GM21786 (cell line): ENCODE measurements around the gene LMF1.
"Not testable (repeated sequence)": the region's sequence is repeated elsewhere in the genome, so short reads cannot be mapped to it uniquely, and the experiment has no call there.

Source experiments
- ATAC-seq: cut with Tn5 transposase; IDR thresholded peaks from one replicate; pipeline ENCODE4 v1.9.1; 2021; ENCODE audit not compliant: unreplicated experiment

LMF1 gene

GRCh38 chr16:951660-952301, 19.0 kb downstream of the LMF1 start:
- no peak for ATAC-seq

GRCh38 chr16:950733-951573, 19.8 kb downstream of the LMF1 start:
- not testable (repeated sequence) for ATAC-seq

GRCh38 chr16:948767-949166, 22.0 kb downstream of the LMF1 start:
- not testable (repeated sequence) for ATAC-seq

- not testable (repeated sequence) for ATAC-seq
These were observed 22.9 kb downstream of the LMF1 start for GRCh38 chr16:947922-948303.

GRCh38 chr16:947255-947921, 23.4 kb downstream of the LMF1 start:
- no peak for ATAC-seq

- ATAC-seq: no peak
These were observed 24.8 kb downstream of the LMF1 start for GRCh38 chr16:946048-946395.

- no peak for ATAC-seq
These were observed 25.3 kb downstream of the LMF1 start for GRCh38 chr16:945271-946047.

- no peak for ATAC-seq
These were observed 26.8 kb downstream of the LMF1 start for GRCh38 chr16:943971-944370.

GRCh38 chr16:942436-943060, 28.2 kb downstream of the LMF1 start:
- no peak for ATAC-seq

GRCh38 chr16:939941-940340, 30.8 kb downstream of the LMF1 start:
- no peak for ATAC-seq

- ATAC-seq: no peak
These were observed 31.5 kb downstream of the LMF1 start for GRCh38 chr16:939311-939710.

GRCh38 chr16:938752-939151, 32.0 kb downstream of the LMF1 start:
- no peak for ATAC-seq

- ATAC-seq: no peak
These were observed 32.6 kb downstream of the LMF1 start for GRCh38 chr16:938136-938535.

GRCh38 chr16:937723-938122, 33.1 kb downstream of the LMF1 start:
- ATAC-seq: no peak

GRCh38 chr16:937311-937710, 33.5 kb downstream of the LMF1 start:
- no peak for ATAC-seq

GRCh38 chr16:935684-936083, 35.1 kb downstream of the LMF1 start:
- no peak for ATAC-seq

GRCh38 chr16:934178-934577, 36.6 kb downstream of the LMF1 start:
- no peak for ATAC-seq

- ATAC-seq: no peak
These were observed 37.2 kb downstream of the LMF1 start for GRCh38 chr16:933581-933980.

- ATAC-seq: no peak
These were observed 37.9 kb downstream of the LMF1 start for GRCh38 chr16:932831-933330.

GRCh38 chr16:931626-932500, 38.9 kb downstream of the LMF1 start:
- ATAC-seq: no peak
